Endothelial cell (in vitro differentiated cells): Measurements from ENCODE around the gene UCHL3. TPM values are rescaled to one million over a fixed set of nuclear protein-coding genes. Genes with fewer than 3 reads are reported as not detected.

Experiments used
- DNase-seq: peaks from one replicate; pipeline ENCODE4 v3.0.0; 2021; ENCODE audit warnings: low spot score
- H3K27ac Mint-ChIP-seq: one replicate; pipeline ENCODE4 v1.8.0; 2021; ENCODE audit warnings: mixed read lengths, inconsistent platforms; ENCODE audit not compliant: unreplicated experiment
- H3K27me3 Mint-ChIP-seq: one replicate; pipeline ENCODE4 v1.8.0; 2021; ENCODE audit warnings: mild to moderate bottlenecking, moderate library complexity, mixed read lengths, inconsistent platforms; ENCODE audit not compliant: unreplicated experiment
- H3K36me3 Mint-ChIP-seq: one replicate; pipeline ENCODE4 v1.8.0; 2021; ENCODE audit warnings: mild to moderate bottlenecking, low read depth, mixed read lengths, inconsistent platforms; ENCODE audit not compliant: unreplicated experiment
- H3K4me1 Mint-ChIP-seq: one replicate; pipeline ENCODE4 v1.8.0; 2021; ENCODE audit warnings: mild to moderate bottlenecking, mixed read lengths, inconsistent platforms; ENCODE audit not compliant: unreplicated experiment
- H3K4me3 Mint-ChIP-seq: one replicate; pipeline ENCODE4 v1.8.0; 2021; ENCODE audit warnings: mild to moderate bottlenecking, mixed read lengths, inconsistent platforms; ENCODE audit not compliant: unreplicated experiment
- H3K9me3 Mint-ChIP-seq: one replicate; pipeline ENCODE4 v1.8.0; 2021; ENCODE audit warnings: mixed read lengths, inconsistent platforms; ENCODE audit not compliant: unreplicated experiment
- total RNA-seq: library from RNA; stranded (reverse); fragmentation: NEBNext Ultra II Directional; extraction: Animal tissue kit (Norgen Biotek cat#: 25700); gene quantifications from one replicate; pipeline ENCODE4 v1.2.1, GENCODE V29; 2021; ENCODE audit not compliant: unreplicated experiment
- TF ChIP-seq, protein P1 (sequence below): fragments of 200-600 bp; sonication (generic); IDR thresholded peaks from one replicate; pipeline ENCODE4 v1.5.0; 2021; ENCODE audit warnings: antibody characterized with exemption; ENCODE audit not compliant: unreplicated experiment

UCHL3 gene
- total RNA-seq, 1 donor from 2014 or later, result 27.5 TPM

DNA sequence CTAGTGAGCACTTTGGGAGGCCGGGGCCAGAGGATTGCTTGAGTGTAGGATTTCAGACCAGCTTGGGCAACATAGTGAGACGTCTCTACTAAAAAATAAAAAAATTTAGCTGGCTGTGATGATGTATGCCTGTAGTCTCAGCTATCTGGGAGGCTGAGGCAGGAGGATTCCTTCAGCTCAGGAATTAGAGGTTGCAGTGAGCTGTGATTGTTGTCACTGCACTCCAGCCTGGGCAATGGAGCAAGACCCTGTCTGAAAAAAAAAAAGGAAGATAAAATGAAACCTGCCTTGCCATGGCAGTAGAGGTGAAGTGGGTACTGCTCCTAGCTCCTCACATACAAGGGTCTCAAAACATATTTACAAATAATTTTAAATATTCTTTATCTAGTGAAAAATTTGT is 7.4 kb downstream of the UCHL3 start:
- DNase-seq, result no peak

DNA sequence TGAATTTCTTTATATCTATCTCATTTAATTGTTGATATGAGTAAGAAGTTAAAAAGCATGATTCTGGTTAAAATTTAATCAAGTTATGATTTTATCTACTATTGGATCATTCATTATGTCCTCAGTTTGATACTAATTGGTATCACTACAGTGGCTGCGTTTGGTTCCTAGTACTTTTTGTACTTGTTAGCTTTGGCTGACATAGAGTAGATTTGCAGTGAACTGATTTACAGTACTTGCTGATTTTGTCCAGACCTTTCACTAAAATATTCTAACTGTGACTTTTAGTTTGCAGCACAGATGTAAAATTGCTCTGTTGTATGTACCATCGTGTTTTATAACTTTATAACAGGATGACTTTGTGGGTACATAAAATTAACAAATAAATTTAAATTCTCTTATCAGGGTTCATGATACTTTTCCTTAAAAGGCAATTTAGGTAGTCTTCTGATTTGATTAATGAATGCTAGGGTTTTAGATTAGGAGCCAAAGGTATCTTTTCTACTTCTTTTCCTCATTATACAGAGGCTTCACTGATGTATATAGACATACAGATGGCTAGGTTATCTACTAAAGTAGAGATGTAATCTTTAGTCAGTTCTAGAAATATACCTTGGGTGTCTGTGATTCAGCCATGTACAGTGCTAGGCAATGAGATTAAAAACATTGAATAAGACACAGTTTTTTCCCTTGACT is 8.7 kb downstream of the UCHL3 start:
- Mint-ChIP-seq H3K36me3 (peaks cover 8% of the 10 kb centered on the region), H3K27ac (no peak overlapping the region), H3K27me3 (no peaks in the 10 kb centered on the region), H3K4me1 (peaks cover 3% of the 10 kb centered on the region), H3K9me3 (no peaks in the 10 kb centered on the region), H3K4me3 (no peak overlapping the region)
- TF ChIP-seq, protein P1, sequence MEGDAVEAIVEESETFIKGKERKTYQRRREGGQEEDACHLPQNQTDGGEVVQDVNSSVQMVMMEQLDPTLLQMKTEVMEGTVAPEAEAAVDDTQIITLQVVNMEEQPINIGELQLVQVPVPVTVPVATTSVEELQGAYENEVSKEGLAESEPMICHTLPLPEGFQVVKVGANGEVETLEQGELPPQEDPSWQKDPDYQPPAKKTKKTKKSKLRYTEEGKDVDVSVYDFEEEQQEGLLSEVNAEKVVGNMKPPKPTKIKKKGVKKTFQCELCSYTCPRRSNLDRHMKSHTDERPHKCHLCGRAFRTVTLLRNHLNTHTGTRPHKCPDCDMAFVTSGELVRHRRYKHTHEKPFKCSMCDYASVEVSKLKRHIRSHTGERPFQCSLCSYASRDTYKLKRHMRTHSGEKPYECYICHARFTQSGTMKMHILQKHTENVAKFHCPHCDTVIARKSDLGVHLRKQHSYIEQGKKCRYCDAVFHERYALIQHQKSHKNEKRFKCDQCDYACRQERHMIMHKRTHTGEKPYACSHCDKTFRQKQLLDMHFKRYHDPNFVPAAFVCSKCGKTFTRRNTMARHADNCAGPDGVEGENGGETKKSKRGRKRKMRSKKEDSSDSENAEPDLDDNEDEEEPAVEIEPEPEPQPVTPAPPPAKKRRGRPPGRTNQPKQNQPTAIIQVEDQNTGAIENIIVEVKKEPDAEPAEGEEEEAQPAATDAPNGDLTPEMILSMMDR, result no peak
- DNase-seq, result no peak

More for the DNA sequence above, 7.4 kb downstream of the UCHL3 start:
- TF ChIP-seq, protein P1, result no peak
- H3K4me1 Mint-ChIP-seq, result peaks cover 3% of the 10 kb centered on the region
- no peaks in the 10 kb centered on the region for H3K27me3 Mint-ChIP-seq
- no peak overlapping the region for H3K27ac Mint-ChIP-seq
- no peak overlapping the region for H3K4me3 Mint-ChIP-seq
- H3K36me3 Mint-ChIP-seq, result peaks cover 8% of the 10 kb centered on the region
- H3K9me3 Mint-ChIP-seq, result no peaks in the 10 kb centered on the region

GRCh38 chr13:75566658-75567057 is 17.1 kb downstream of the UCHL3 start:
- Mint-ChIP-seq H3K4me1 (peaks cover 6% of the 10 kb centered on the region), H3K4me3 (no peak overlapping the region), H3K9me3 (no peaks in the 10 kb centered on the region), H3K36me3 (peaks cover 6% of the 10 kb centered on the region), H3K27me3 (no peaks in the 10 kb centered on the region), H3K27ac (no peak overlapping the region)
- TF ChIP-seq, protein P1, result no peak
- no peak for DNase-seq

DNA sequence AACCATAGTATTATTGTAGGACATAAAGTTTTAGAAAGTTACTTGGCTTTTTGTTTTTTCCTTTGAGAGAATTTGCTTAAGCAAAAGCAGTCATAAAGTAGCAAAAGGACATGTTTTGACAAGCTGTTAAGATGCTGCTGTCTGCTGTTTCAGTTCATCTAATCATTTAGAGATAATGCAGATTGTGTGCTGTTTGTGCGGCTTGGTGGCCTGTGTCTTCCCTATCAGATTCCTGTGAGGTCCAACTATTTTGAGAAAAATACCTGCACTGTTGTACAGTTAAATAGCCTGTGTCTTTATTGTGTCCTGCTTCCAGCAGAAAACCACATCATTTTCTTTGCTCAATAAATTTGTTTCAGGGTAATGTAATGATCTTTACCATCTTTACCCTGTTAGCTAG is 20.0 kb downstream of the UCHL3 start:
- H3K27ac Mint-ChIP-seq, result no peak overlapping the region

DNA sequence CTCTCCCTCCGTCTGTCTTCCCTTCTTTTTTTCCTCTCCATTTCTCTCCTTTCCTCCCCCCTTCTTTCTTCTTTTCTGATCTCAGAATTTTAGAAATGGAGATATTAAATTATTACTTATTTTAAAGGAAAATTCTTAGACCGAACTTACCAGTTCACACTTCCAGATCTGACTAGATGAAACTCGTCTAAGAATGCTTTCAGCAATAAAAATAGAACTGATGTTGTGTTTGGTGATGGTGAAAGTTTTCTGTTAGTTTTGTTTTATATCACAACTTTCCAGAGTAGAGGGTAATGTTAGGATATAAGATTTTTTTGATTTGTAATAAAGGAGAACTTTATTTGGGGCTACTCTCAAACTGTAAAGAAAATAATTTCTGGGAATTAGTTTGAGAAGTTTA is 29.9 kb downstream of the UCHL3 start:
- Mint-ChIP-seq H3K27me3 (no peaks in the 10 kb centered on the region), H3K4me1 (no peaks in the 10 kb centered on the region), H3K36me3 (peaks cover 8% of the 10 kb centered on the region), H3K9me3 (no peaks in the 10 kb centered on the region), H3K27ac (no peak overlapping the region), H3K4me3 (no peak overlapping the region)
- DNase-seq, result no peak
- TF ChIP-seq, protein P1, result no peak

More for the DNA sequence above, 20.0 kb downstream of the UCHL3 start:
- H3K9me3 Mint-ChIP-seq, result no peaks in the 10 kb centered on the region
- TF ChIP-seq, protein P1, result no peak
- DNase-seq, result no peak
- H3K4me1 Mint-ChIP-seq, result peaks cover 10% of the 10 kb centered on the region
- no peak overlapping the region for H3K4me3 Mint-ChIP-seq
- peaks cover 28% of the 10 kb centered on the region for H3K36me3 Mint-ChIP-seq
- H3K27me3 Mint-ChIP-seq, result peaks cover 1% of the 10 kb centered on the region
